Upper lobe of left lung (tissue), 4 donors: ENCODE measurements around the gene ACBD6.

Experiments
- POLR2A ChIP-seq, 4 donors: fragments of 450-650 bp; IDR thresholded peaks; one replicate each; pipeline ENCODE4 v1.5.1; 2016 to 2017; ENCODE audit warnings: antibody characterized with exemption in 4 of 4, mild to moderate bottlenecking in 2 of 4
- POLR2AphosphoS5 ChIP-seq, 2 donors: sonication (generic); formaldehyde crosslinking; IDR thresholded peaks; one replicate each; pipeline ENCODE4 v1.5.1; 2017; ENCODE audit warnings: antibody characterized with exemption in 2 of 2

GRCh38 chr1:180241716-180242544 lies 260.4 kb downstream of the ACBD6 start:
- TF ChIP-seq POLR2AphosphoS5 (IDR thresholded peaks at IDR 0.05), result no peak
- TF ChIP-seq POLR2A (IDR thresholded peaks at IDR 0.05), result no peak
